ENCODE measurements around the gene SEMA3D. TPM values are rescaled to one million over a fixed set of nuclear protein-coding genes. Genes with fewer than 3 reads are reported as not detected.
A peak's percentile ranks its signal among the peaks of the same experiment; 100 is the strongest.

SEMA3D gene
- 1 to 10 TPM in 2 of 6 donors, under 1 TPM in 3, not detected in 1; 0.29 to 1.9 (median 0.99) TPM for polyA plus RNA-seq (ENCODE audit: low read depth in 6 of 6)

GRCh38 chr7:85186521-85187241 is at the start of gene SEMA3D:
TSS of gene SEMA3D (minus strand) at chr7:85187056. CDS start at chr7:85121891, 65,165 bp downstream.
- DNase-seq (peak; percentile 74), ATAC-seq (ENCODE audit: low read depth in 2 of 2) (peak; percentile 93)
- peaks cover 14 to 34% (median 29%) of the 10 kb centered on the region in 3 donors for H3K27me3 Mint-ChIP-seq
- no peaks in the 10 kb centered on the region for H3K36me3 Mint-ChIP-seq
- H3K9me3 Mint-ChIP-seq = peaks cover 0 to 2% (median 0%) of the 10 kb centered on the region in 7 donors
- H3K4me1 Mint-ChIP-seq = peaks cover 16 to 29% (median 26%) of the 10 kb centered on the region in 3 donors
- peak within 1 kb of the TSS; percentile 84 to 94 (median 92) for H3K4me3 Mint-ChIP-seq
- H3K27ac Mint-ChIP-seq = peak within 1 kb of the TSS in 4 of 6 donors; percentile 21 to 87 (median 76)

- peaks cover 14 to 21% (median 18%) of the 10 kb centered on the region in 3 donors for H3K4me1 Mint-ChIP-seq
- ATAC-seq (ENCODE audit: low read depth in 2 of 2) (no peak), DNase-seq (no peak)
- H3K36me3 Mint-ChIP-seq = peaks cover 8 to 15% of the 10 kb centered on the region in 2 donors
- H3K4me3 Mint-ChIP-seq = no peak overlapping the region
- no peaks in the 10 kb centered on the region for H3K27me3 Mint-ChIP-seq
- H3K9me3 Mint-ChIP-seq = peaks cover 0 to 17% (median 9%) of the 10 kb centered on the region in 7 donors
- H3K27ac Mint-ChIP-seq = no peak overlapping the region
These were observed 47.9 kb upstream of the SEMA3D start for GRCh38 chr7:85234730-85235129.

GRCh38 chr7:85232068-85232467 is 45.2 kb upstream of the SEMA3D start:
- Mint-ChIP-seq H3K27ac (no peak overlapping the region), H3K4me3 (no peak overlapping the region), H3K27me3 (no peaks in the 10 kb centered on the region), H3K36me3 (peaks cover 8 to 15% of the 10 kb centered on the region in 2 donors), H3K9me3 (peaks cover 0 to 24% (median 11%) of the 10 kb centered on the region in 7 donors), H3K4me1 (peaks cover 18 to 21% (median 19%) of the 10 kb centered on the region in 3 donors)
- ATAC-seq (ENCODE audit: low read depth in 2 of 2) (no peak), DNase-seq (no peak)

- H3K27me3 Mint-ChIP-seq = no peaks in the 10 kb centered on the region
- ATAC-seq (ENCODE audit: low read depth in 2 of 2) = peak; percentile 98
- peak; percentile 42 for DNase-seq
- H3K4me1 Mint-ChIP-seq = peaks cover 18 to 21% (median 19%) of the 10 kb centered on the region in 3 donors
- H3K4me3 Mint-ChIP-seq = peak overlapping the region; percentile 0 to 79 (median 66)
- peaks cover 8 to 15% of the 10 kb centered on the region in 2 donors for H3K36me3 Mint-ChIP-seq
- peak overlapping the region; percentile 12 to 81 (median 70) for H3K27ac Mint-ChIP-seq
- peaks cover 0 to 24% (median 11%) of the 10 kb centered on the region in 7 donors for H3K9me3 Mint-ChIP-seq
These were observed 43.8 kb upstream of the SEMA3D start for GRCh38 chr7:85230623-85231022.

GRCh38 chr7:85229544-85229943 is 42.7 kb upstream of the SEMA3D start:
- peak overlapping the region in 1 of 8 donors; percentile 3 for H3K4me3 Mint-ChIP-seq
- H3K36me3 Mint-ChIP-seq = peaks cover 8 to 15% of the 10 kb centered on the region in 2 donors
- peaks cover 18 to 21% (median 19%) of the 10 kb centered on the region in 3 donors for H3K4me1 Mint-ChIP-seq
- DNase-seq = no peak
- no peaks in the 10 kb centered on the region for H3K27me3 Mint-ChIP-seq
- no peak for ATAC-seq (ENCODE audit: low read depth in 2 of 2)
- peak overlapping the region in 3 of 6 donors; percentile 9 to 80 (median 69) for H3K27ac Mint-ChIP-seq
- peaks cover 0 to 24% (median 11%) of the 10 kb centered on the region in 7 donors for H3K9me3 Mint-ChIP-seq

- no peak overlapping the region for H3K27ac Mint-ChIP-seq
- H3K4me1 Mint-ChIP-seq = peaks cover 17 to 19% (median 18%) of the 10 kb centered on the region in 3 donors
- no peaks in the 10 kb centered on the region for H3K27me3 Mint-ChIP-seq
- peaks cover 0 to 24% (median 5%) of the 10 kb centered on the region in 7 donors for H3K9me3 Mint-ChIP-seq
- ATAC-seq (ENCODE audit: low read depth in 2 of 2) (no peak), DNase-seq (no peak)
- no peak overlapping the region for H3K4me3 Mint-ChIP-seq
- H3K36me3 Mint-ChIP-seq = peaks cover 8% of the 10 kb centered on the region in 2 donors
These were observed 39.7 kb upstream of the SEMA3D start for GRCh38 chr7:85226361-85227085.

- no peak overlapping the region for H3K4me3 Mint-ChIP-seq
- H3K36me3 Mint-ChIP-seq = no peaks in the 10 kb centered on the region
- ATAC-seq (ENCODE audit: low read depth in 2 of 2) (no peak), DNase-seq (no peak)
- H3K4me1 Mint-ChIP-seq = no peaks in the 10 kb centered on the region
- no peaks in the 10 kb centered on the region for H3K27me3 Mint-ChIP-seq
- H3K27ac Mint-ChIP-seq = no peak overlapping the region
- peaks cover 0 to 6% (median 0%) of the 10 kb centered on the region in 7 donors for H3K9me3 Mint-ChIP-seq
These were observed 37.3 kb upstream of the SEMA3D start for GRCh38 chr7:85224171-85224570.

GRCh38 chr7:85222522-85222921 is 35.7 kb upstream of the SEMA3D start:
- no peaks in the 10 kb centered on the region for H3K27me3 Mint-ChIP-seq
- peak overlapping the region in 1 of 6 donors; percentile 47 for H3K27ac Mint-ChIP-seq
- ATAC-seq (ENCODE audit: low read depth in 2 of 2) (no peak), DNase-seq (no peak)
- peaks cover 0 to 2% (median 0%) of the 10 kb centered on the region in 3 donors for H3K4me1 Mint-ChIP-seq
- H3K9me3 Mint-ChIP-seq = no peaks in the 10 kb centered on the region
- no peaks in the 10 kb centered on the region for H3K36me3 Mint-ChIP-seq
- H3K4me3 Mint-ChIP-seq = no peak overlapping the region

- Mint-ChIP-seq H3K4me3 (no peak overlapping the region), H3K9me3 (no peaks in the 10 kb centered on the region), H3K4me1 (peaks cover 0 to 2% (median 0%) of the 10 kb centered on the region in 3 donors), H3K27ac (no peak overlapping the region), H3K27me3 (no peaks in the 10 kb centered on the region), H3K36me3 (no peaks in the 10 kb centered on the region)
- DNase-seq (no peak), ATAC-seq (ENCODE audit: low read depth in 2 of 2) (no peak)
These were observed 34.9 kb upstream of the SEMA3D start for GRCh38 chr7:85221796-85222195.

- H3K9me3 Mint-ChIP-seq = no peaks in the 10 kb centered on the region
- no peaks in the 10 kb centered on the region for H3K27me3 Mint-ChIP-seq
- peaks cover 0 to 2% (median 0%) of the 10 kb centered on the region in 3 donors for H3K4me1 Mint-ChIP-seq
- H3K4me3 Mint-ChIP-seq = no peak overlapping the region
- no peak for DNase-seq
- H3K27ac Mint-ChIP-seq = peak overlapping the region in 1 of 6 donors; percentile 12
- H3K36me3 Mint-ChIP-seq = no peaks in the 10 kb centered on the region
- no peak for ATAC-seq (ENCODE audit: low read depth in 2 of 2)
These were observed 33.8 kb upstream of the SEMA3D start for GRCh38 chr7:85220651-85221050.

- Mint-ChIP-seq H3K36me3 (no peaks in the 10 kb centered on the region), H3K9me3 (no peaks in the 10 kb centered on the region), H3K27ac (no peak overlapping the region), H3K4me3 (no peak overlapping the region), H3K4me1 (peaks cover 0 to 2% (median 0%) of the 10 kb centered on the region in 3 donors), H3K27me3 (no peaks in the 10 kb centered on the region)
- no peak for DNase-seq
- no peak for ATAC-seq (ENCODE audit: low read depth in 2 of 2)
These were observed 33.2 kb upstream of the SEMA3D start for GRCh38 chr7:85220023-85220422.

GRCh38 chr7:85217085-85217484 is 30.2 kb upstream of the SEMA3D start:
- ATAC-seq (ENCODE audit: low read depth in 2 of 2) = no peak
- no peaks in the 10 kb centered on the region for H3K9me3 Mint-ChIP-seq

GRCh38 chr7:85215098-85215497 is 28.2 kb upstream of the SEMA3D start:
- Mint-ChIP-seq H3K4me1 (peaks cover 0 to 2% (median 0%) of the 10 kb centered on the region in 3 donors), H3K4me3 (no peak overlapping the region), H3K27me3 (no peaks in the 10 kb centered on the region)

More at GRCh38 chr7:85217085-85217484, 30.2 kb upstream of the SEMA3D start:
- no peaks in the 10 kb centered on the region for H3K27me3 Mint-ChIP-seq
- DNase-seq = no peak
- H3K36me3 Mint-ChIP-seq = no peaks in the 10 kb centered on the region
- no peak overlapping the region for H3K4me3 Mint-ChIP-seq
- peaks cover 0 to 2% (median 0%) of the 10 kb centered on the region in 3 donors for H3K4me1 Mint-ChIP-seq
- H3K27ac Mint-ChIP-seq = no peak overlapping the region

More at GRCh38 chr7:85215098-85215497, 28.2 kb upstream of the SEMA3D start:
- no peaks in the 10 kb centered on the region for H3K36me3 Mint-ChIP-seq
- no peak for ATAC-seq (ENCODE audit: low read depth in 2 of 2)
- no peak for DNase-seq
- no peak overlapping the region for H3K27ac Mint-ChIP-seq
- no peaks in the 10 kb centered on the region for H3K9me3 Mint-ChIP-seq

Measured in naive B cell (primary cell).